ENCODE measurements around the gene NPBWR2. TPM values are rescaled to one million over a fixed set of nuclear protein-coding genes. Genes with fewer than 3 reads are reported as not detected.

Gene NPBWR2
- total and polyA plus RNA-seq, 9 of the 15 experiments (the other 6 are each of a cell fraction or from before 2014, with no cell fraction given), result not detected

- Histone ChIP-seq H3K9ac (ENCODE audit: insufficient read depth in 1 of 2, low read depth in 2 of 2, low read length in 2 of 2) (no peak overlapping the region), H4K20me1 (replicated peaks; ENCODE audit: control insufficient read depth, insufficient read depth, low read length) (no peaks in the 10 kb centered on the region), H3K27ac (ENCODE audit: extremely low read depth, low read depth, low read length) (no peak overlapping the region), H3K4me2 (ENCODE audit: insufficient read depth, low read length) (no peak overlapping the region), H3K79me2 (ENCODE audit: control insufficient read depth, insufficient read depth, low read length) (no peaks in the 10 kb centered on the region), H3K27me3 (ENCODE audit: control insufficient read depth in 2 of 2, insufficient read depth in 2 of 2, low read length in 2 of 2) (peaks cover 0 to 29% of the 10 kb centered on the region in 2 experiments; a peak in 3 of 5 replicates), H2AFZ (ENCODE audit: low read depth, low read length) (no peak overlapping the region), H3K4me1 (replicated peaks in 1 of 2; ENCODE audit: control insufficient read depth in 2 of 2, insufficient read depth in 2 of 2, low read length in 2 of 2) (no peaks in the 10 kb centered on the region), H3K36me3 (ENCODE audit: control insufficient read depth, insufficient read depth, low read length) (no peaks in the 10 kb centered on the region), H3K9me3 (replicated peaks; ENCODE audit: control insufficient read depth, insufficient read depth, low read depth, low read length) (peaks cover 19% of the 10 kb centered on the region), H3K4me3 (no peak overlapping the region), H3K9me1 (ENCODE audit: control insufficient read depth, insufficient read depth, low read length) (no peaks in the 10 kb centered on the region)
- ChIA-PET POLR2A (no interaction called here), CTCF (ENCODE audit: low intra/inter-chr PET ratio) (no interaction called here)
- no peak for DNase-seq (ENCODE audit: extremely low read depth in 1 of 4, low spot score in 3 of 4)
- in situ Hi-C loops (cut with MboI), result no loop called here
- no TSS peak for BruUV-seq (replicated peaks)
- intact Hi-C loops (cut with micrococcal nuclease), result no loop called here
- FAIRE-seq, result no peak
- no peak for ATAC-seq
- TF ChIP-seq RB1 (IDR thresholded peaks at IDR 0.05; ENCODE audit: low read depth), result no peak
- no peak for TF ChIP-seq TRIM24 (IDR thresholded peaks at IDR 0.05)
- no peak for TF ChIP-seq POLR3G (IDR thresholded peaks at IDR 0.05; ENCODE audit: extremely low read depth, insufficient read length, insufficient replicate concordance)
- TF ChIP-seq SRSF9 (IDR thresholded peaks at IDR 0.05; ENCODE audit: borderline replicate concordance, low read depth, low read length), result no peak
- TF ChIP-seq, protein P1, sequence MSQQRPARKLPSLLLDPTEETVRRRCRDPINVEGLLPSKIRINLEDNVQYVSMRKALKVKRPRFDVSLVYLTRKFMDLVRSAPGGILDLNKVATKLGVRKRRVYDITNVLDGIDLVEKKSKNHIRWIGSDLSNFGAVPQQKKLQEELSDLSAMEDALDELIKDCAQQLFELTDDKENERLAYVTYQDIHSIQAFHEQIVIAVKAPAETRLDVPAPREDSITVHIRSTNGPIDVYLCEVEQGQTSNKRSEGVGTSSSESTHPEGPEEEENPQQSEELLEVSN (IDR thresholded peaks at IDR 0.05; ENCODE audit: borderline replicate concordance in 1 of 2, extremely low read depth in 1 of 2, insufficient read depth in 1 of 2, insufficient read length in 1 of 2, low read depth in 1 of 2, low read length in 1 of 2, poor library complexity in 1 of 2, severe bottlenecking in 1 of 2), result no peak
- TF ChIP-seq, protein P2, sequence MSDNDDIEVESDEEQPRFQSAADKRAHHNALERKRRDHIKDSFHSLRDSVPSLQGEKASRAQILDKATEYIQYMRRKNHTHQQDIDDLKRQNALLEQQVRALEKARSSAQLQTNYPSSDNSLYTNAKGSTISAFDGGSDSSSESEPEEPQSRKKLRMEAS (CRISPR knock-in tag; IDR thresholded peaks at IDR 0.05), result no peak
- no peak for TF ChIP-seq ZNF699 (CRISPR knock-in tag; IDR thresholded peaks at IDR 0.05; ENCODE audit: insufficient replicate concordance)
- TF ChIP-seq NR3C1 (CRISPR knock-in tag; IDR thresholded peaks at IDR 0.05), result no peak
- no peak for TF ChIP-seq HLTF (IDR thresholded peaks at IDR 0.05)
- TF ChIP-seq ZNF780A (CRISPR knock-in tag; IDR thresholded peaks at IDR 0.05), result no peak
- 2% methylated on average over 12 of the region's 12 CpGs for WGBS (ENCODE audit: insufficient coverage, low coverage, missing lambda C conversion rate)
These were observed 39.6 kb upstream of the NPBWR2 start for GRCh38 chr20:64146936-64147477.
